GM11168 (cell line): Measurements from ENCODE around the gene CPSF2.
"Not testable (repeated sequence)": the region's sequence is repeated elsewhere in the genome, so short reads cannot be mapped to it uniquely, and the experiment has no call there.

ENCODE experiments used
- in situ Hi-C: fragments of 300-500 bp; cut with MboI; formaldehyde crosslinking; loops from one replicate; pipeline ENCODE4 v1.12.0; 2022; ENCODE audit warnings: low sequenced_read_pairs; ENCODE audit not compliant: unreplicated experiment

CPSF2 gene

GRCh38 chr14:92153581-92153980 lies 31.8 kb downstream of the CPSF2 start:
- in situ Hi-C loops, result no loop called here

GRCh38 chr14:92154283-92154942 lies 32.6 kb downstream of the CPSF2 start:
- in situ Hi-C loops, result no loop called here

- in situ Hi-C loops, result no loop called here
Measured at GRCh38 chr14:92160619-92161018, 38.9 kb downstream of the CPSF2 start.

GRCh38 chr14:92161521-92161920 lies 39.8 kb downstream of the CPSF2 start:
- in situ Hi-C loops, result no loop called here

- in situ Hi-C loops, result no loop called here
Measured at GRCh38 chr14:92164958-92165357, 43.2 kb downstream of the CPSF2 start.

GRCh38 chr14:92173668-92174067 lies 51.9 kb downstream of the CPSF2 start:
- in situ Hi-C loops, result no loop called here

- in situ Hi-C loops, result no loop called here
Measured at GRCh38 chr14:92175811-92176210, 54.0 kb downstream of the CPSF2 start.

- in situ Hi-C loops, result no loop called here
Measured at GRCh38 chr14:92176476-92176875, 54.7 kb downstream of the CPSF2 start.

- in situ Hi-C loops, result not testable (repeated sequence)
Measured at GRCh38 chr14:92179178-92179577, 57.4 kb downstream of the CPSF2 start.

- in situ Hi-C loops, result no loop called here
Measured at GRCh38 chr14:92185559-92185958, 63.8 kb downstream of the CPSF2 start.

- in situ Hi-C loops, result not testable (repeated sequence)
Measured at GRCh38 chr14:92187616-92188015, 65.8 kb downstream of the CPSF2 start.

- in situ Hi-C loops, result no loop called here
Measured at GRCh38 chr14:92190768-92191167, 69.0 kb downstream of the CPSF2 start.

- in situ Hi-C loops, result no loop called here
Measured at GRCh38 chr14:92198804-92199203, 77.0 kb downstream of the CPSF2 start.

- in situ Hi-C loops, result no loop called here
Measured at GRCh38 chr14:92199763-92200162, 78.0 kb downstream of the CPSF2 start.

GRCh38 chr14:92203116-92203515 lies 81.3 kb downstream of the CPSF2 start:
- in situ Hi-C loops, result no loop called here

GRCh38 chr14:92204792-92205191 lies 83.0 kb downstream of the CPSF2 start:
- in situ Hi-C loops, result no loop called here

- in situ Hi-C loops, result no loop called here
Measured at GRCh38 chr14:92207012-92207927, 85.5 kb downstream of the CPSF2 start.

GRCh38 chr14:92207928-92208265 lies 86.1 kb downstream of the CPSF2 start:
- in situ Hi-C loops, result no loop called here

GRCh38 chr14:92209141-92209540 lies 87.4 kb downstream of the CPSF2 start:
- in situ Hi-C loops, result no loop called here

- in situ Hi-C loops, result not testable (repeated sequence)
Measured at GRCh38 chr14:92213125-92213524, 91.4 kb downstream of the CPSF2 start.

- in situ Hi-C loops, result no loop called here
Measured at GRCh38 chr14:92215579-92215978, 93.8 kb downstream of the CPSF2 start.

- in situ Hi-C loops, result no loop called here
Measured at GRCh38 chr14:92217936-92218335, 96.2 kb downstream of the CPSF2 start.
